ENCODE results near the gene SCARB2.

DNA sequence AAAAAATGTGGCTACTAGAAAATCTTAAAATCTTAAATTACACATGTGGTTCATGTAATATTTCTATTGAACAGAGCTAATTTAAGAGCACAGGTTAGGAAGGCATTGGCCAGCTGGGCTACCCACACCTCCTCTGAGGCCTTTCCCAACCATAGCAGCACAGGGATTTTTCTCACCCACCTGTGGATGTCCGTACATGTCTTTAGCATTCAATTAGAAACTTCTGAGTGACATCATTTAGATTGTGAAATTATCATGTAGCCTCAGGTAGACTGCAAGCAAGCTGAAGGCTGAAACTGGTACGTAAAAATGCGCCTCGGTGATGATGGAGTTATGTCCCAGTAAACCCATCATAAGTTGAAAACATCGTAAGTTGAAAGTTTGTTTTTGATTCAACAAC, 31.2 kb downstream of the SCARB2 start:
- TF ChIP-seq POLR2A (IDR thresholded peaks at IDR 0.05) (no peak), POLR2AphosphoS5 (IDR thresholded peaks at IDR 0.05) (no peak)
- TF ChIP-seq, protein P1, sequence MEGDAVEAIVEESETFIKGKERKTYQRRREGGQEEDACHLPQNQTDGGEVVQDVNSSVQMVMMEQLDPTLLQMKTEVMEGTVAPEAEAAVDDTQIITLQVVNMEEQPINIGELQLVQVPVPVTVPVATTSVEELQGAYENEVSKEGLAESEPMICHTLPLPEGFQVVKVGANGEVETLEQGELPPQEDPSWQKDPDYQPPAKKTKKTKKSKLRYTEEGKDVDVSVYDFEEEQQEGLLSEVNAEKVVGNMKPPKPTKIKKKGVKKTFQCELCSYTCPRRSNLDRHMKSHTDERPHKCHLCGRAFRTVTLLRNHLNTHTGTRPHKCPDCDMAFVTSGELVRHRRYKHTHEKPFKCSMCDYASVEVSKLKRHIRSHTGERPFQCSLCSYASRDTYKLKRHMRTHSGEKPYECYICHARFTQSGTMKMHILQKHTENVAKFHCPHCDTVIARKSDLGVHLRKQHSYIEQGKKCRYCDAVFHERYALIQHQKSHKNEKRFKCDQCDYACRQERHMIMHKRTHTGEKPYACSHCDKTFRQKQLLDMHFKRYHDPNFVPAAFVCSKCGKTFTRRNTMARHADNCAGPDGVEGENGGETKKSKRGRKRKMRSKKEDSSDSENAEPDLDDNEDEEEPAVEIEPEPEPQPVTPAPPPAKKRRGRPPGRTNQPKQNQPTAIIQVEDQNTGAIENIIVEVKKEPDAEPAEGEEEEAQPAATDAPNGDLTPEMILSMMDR (IDR thresholded peaks at IDR 0.05 in 8 of 11, conservative IDR thresholded peaks at IDR 0.05 in 3 of 11): no peak

Data from spleen (tissue), 7 donors.